Panc1 (cell line): Measurements from ENCODE around the gene RAB6A. TPM values are rescaled to one million over a fixed set of nuclear protein-coding genes. Genes with fewer than 3 reads are reported as not detected.

Experiments
- ATAC-seq: fragments of 200-7000 bp; cut with Tn5 transposase; 2 replicates; pipeline ENCODE4 v1.9.1; 2020; ENCODE audit warnings: mild to moderate bottlenecking, moderate library complexity
- BruUV-seq: library from RNA; stranded (reverse); fragments of 400-500 nt; replicated peaks from 2 replicates; lab custom pipeline; 2021; lab: Mats Ljungman, UMichigan
- CTCF ChIA-PET: fragments of 300-600 bp; sonication (Branson Sonifier 250); formaldehyde crosslinking; loops from one replicate; lab custom pipeline; 2022; ENCODE audit warnings: antibody characterized with exemption; lab: Charles Lee
- POLR2A ChIA-PET: fragments of 300-600 bp; sonication (Branson Sonifier 250); formaldehyde crosslinking; loops from one replicate; lab custom pipeline; 2022; ENCODE audit warnings: antibody characterized with exemption; lab: Charles Lee
- DNase-seq: peaks from one replicate; pipeline ENCODE4 v3.0.0-alpha.2; 2010; ENCODE audit warnings: low read depth, low spot score
- H3K27ac ChIP-seq: 2 replicates; pipeline ENCODE4 v1.5.1; 2011; ENCODE audit warnings: mild to moderate bottlenecking, low read length, inconsistent platforms
- H3K27me3 ChIP-seq: fragments of 200-500 bp; sonication (Bioruptor generic); 2 replicates; pipeline ENCODE4 v1.6.0; 2014; ENCODE audit warnings: low read length, inconsistent platforms; ENCODE audit not compliant: control insufficient read depth, insufficient read depth
- H3K36me3 ChIP-seq: fragments of 200-500 bp; sonication (Bioruptor generic); 2 replicates; pipeline ENCODE4 v1.5.1; 2014; ENCODE audit warnings: inconsistent platforms, mild to moderate bottlenecking, low read length, moderate library complexity; ENCODE audit not compliant: control insufficient read depth, insufficient read depth
- H3K4me1 ChIP-seq: 2 replicates; pipeline ENCODE4 v1.5.1; 2011; ENCODE audit warnings: inconsistent platforms, mild to moderate bottlenecking, low read length, moderate library complexity; ENCODE audit not compliant: control insufficient read depth, insufficient read depth
- H3K4me3 ChIP-seq, 2 experiments: 2 replicates each; pipeline ENCODE4 v1.5.1; 2011 to 2012; ENCODE audit warnings: low read depth in 2 of 2, low read length in 2 of 2, mild to moderate bottlenecking in 2 of 2, inconsistent platforms in 1 of 2, moderate library complexity in 1 of 2
- H3K9me3 ChIP-seq: fragments of 200-500 bp; sonication (Bioruptor generic); 2 replicates; pipeline ENCODE4 v1.5.1; 2014; ENCODE audit warnings: low read depth, mild to moderate bottlenecking, inconsistent platforms, low read length, moderate library complexity; ENCODE audit not compliant: control insufficient read depth, insufficient read depth
- CTCF ChIP-seq: fragments of 450-650 bp; IDR thresholded peaks from 2 replicates; pipeline ENCODE4 v1.5.1; 2017; ENCODE audit warnings: mild to moderate bottlenecking
- POLR2AphosphoS5 ChIP-seq: IDR thresholded peaks from 2 replicates; pipeline ENCODE4 v1.6.1; 2012; ENCODE audit warnings: mild to moderate bottlenecking, low read depth, low read length, moderate library complexity
- REST ChIP-seq, 2 experiments: IDR thresholded peaks; 2 replicates each; pipeline ENCODE4 v1.6.1; 2011 to 2012; ENCODE audit warnings: low read depth in 2 of 2, control low read depth in 1 of 2, low read length in 1 of 2, mild to moderate bottlenecking in 1 of 2, moderate library complexity in 1 of 2; ENCODE audit not compliant: insufficient read depth in 1 of 2
- SIN3A ChIP-seq: IDR thresholded peaks from 2 replicates; pipeline ENCODE4 v1.6.1; 2012; ENCODE audit warnings: low read depth, mild to moderate bottlenecking, low read length, moderate library complexity, borderline replicate concordance; ENCODE audit not compliant: insufficient read depth
- TCF7L2 ChIP-seq: IDR thresholded peaks from 2 replicates; pipeline ENCODE4 v1.6.1; 2011; ENCODE audit warnings: mild to moderate bottlenecking, low read depth, low read length, inconsistent platforms
- in situ Hi-C: cut with HindIII; loops from 2 replicates; pipeline ENCODE4 v1.10.0; 2016; ENCODE audit warnings: low sequenced_read_pairs, low pct_unique_long_range_greater_than_20kb
- intact Hi-C: fragments of 100-400 bp; cut with micrococcal nuclease; formaldehyde crosslinking; loops from one replicate; pipeline ENCODE4 v1.10.0; 2022; ENCODE audit not compliant: unreplicated experiment
- total RNA-seq: library from RNA; stranded (reverse); gene quantifications from one replicate; pipeline ENCODE4 v1.2.1, GENCODE V29; 2021; ENCODE audit not compliant: unreplicated experiment

Gene RAB6A
- total RNA-seq, 1 experiment from 2014 or later = 149 TPM

- Histone ChIP-seq H3K4me3 (no peak overlapping the region), H3K9me3 (no peaks in the 10 kb centered on the region), H3K4me1 (peaks cover 5% of the 10 kb centered on the region; the same call in 1 of the 2 replicates), H3K36me3 (peaks cover 4% of the 10 kb centered on the region), H3K27ac (no peak overlapping the region), H3K27me3 (no peaks in the 10 kb centered on the region)
- ATAC-seq = no peak
- ChIA-PET POLR2A (no interaction called here), CTCF (no interaction called here)
- TF ChIP-seq POLR2AphosphoS5 (no peak), TCF7L2 (no peak), CTCF (no peak), SIN3A (no peak), REST (IDR thresholded peaks at IDR 0.05; ENCODE audit: insufficient read depth in 1 of 2, low read depth in 2 of 2, low read length in 1 of 2) (no peak)
- DNase-seq = no peak
- TSS peak; percentile 25 for BruUV-seq
- in situ Hi-C loops (no loop called here), intact Hi-C loops (no loop called here)
Measured at GRCh38 chr11:73717136-73717535, 43.7 kb downstream of the RAB6A start.

GRCh38 chr11:73716153-73717056 is 44.5 kb downstream of the RAB6A start:
- Histone ChIP-seq H3K4me3 (no peak overlapping the region), H3K4me1 (peaks cover 5% of the 10 kb centered on the region; the same call in 1 of the 2 replicates), H3K36me3 (peaks cover 4% of the 10 kb centered on the region), H3K27ac (no peak overlapping the region), H3K9me3 (no peaks in the 10 kb centered on the region), H3K27me3 (no peaks in the 10 kb centered on the region)
- DNase-seq = no peak
- ChIA-PET CTCF (interaction anchor here (0.6 kb wide), 1 partner anchor 215 kb away, joined by 3 read pairs; no protein-coding TSS in a partner anchor), POLR2A (interaction anchor here (0.6 kb wide), 1 partner anchor 283 kb away, joined by 4 read pairs; no protein-coding TSS in a partner anchor)
- no TSS peak for BruUV-seq
- in situ Hi-C loops (no loop called here), intact Hi-C loops (no loop called here)
- ATAC-seq = no peak
- TF ChIP-seq POLR2AphosphoS5 = no peak
- TF ChIP-seq REST (IDR thresholded peaks at IDR 0.05; ENCODE audit: insufficient read depth in 1 of 2, low read depth in 2 of 2, low read length in 1 of 2) = no peak
- no peak for TF ChIP-seq CTCF
- TF ChIP-seq SIN3A = no peak
- no peak for TF ChIP-seq TCF7L2
